Chondrocyte (in vitro differentiated cells): Measurements from ENCODE around the gene TPH2. TPM values are rescaled to one million over a fixed set of nuclear protein-coding genes. Genes with fewer than 3 reads are reported as not detected.

Source experiments
- DNase-seq: peaks from one replicate; pipeline ENCODE4 v3.0.0; 2021; ENCODE audit warnings: mixed read lengths, low spot score
- H3K27ac Mint-ChIP-seq: one replicate; pipeline ENCODE4 v1.8.0; 2021; ENCODE audit warnings: mild to moderate bottlenecking, moderate library complexity, mixed read lengths; ENCODE audit not compliant: unreplicated experiment
- H3K27me3 Mint-ChIP-seq: 2 replicates; pipeline ENCODE4 v1.8.0; 2021; ENCODE audit warnings: low read depth, mixed read lengths
- H3K36me3 Mint-ChIP-seq: 2 replicates; pipeline ENCODE4 v1.8.0; 2021; ENCODE audit warnings: low read depth, mixed read lengths
- H3K4me1 Mint-ChIP-seq: 2 replicates; pipeline ENCODE4 v1.8.0; 2021; ENCODE audit warnings: low read depth, mild to moderate bottlenecking, mixed read lengths
- H3K4me3 Mint-ChIP-seq: one replicate; pipeline ENCODE4 v1.8.0; 2021; ENCODE audit warnings: mild to moderate bottlenecking, moderate library complexity, mixed read lengths; ENCODE audit not compliant: unreplicated experiment
- H3K9me3 Mint-ChIP-seq: 2 replicates; pipeline ENCODE4 v1.8.0; 2021; ENCODE audit warnings: low read depth, mixed read lengths
- CTCF ChIP-seq: fragments of 200-600 bp; sonication (generic); IDR thresholded peaks from 2 replicates; pipeline ENCODE4 v1.5.0; 2021; ENCODE audit warnings: antibody characterized with exemption, mild to moderate bottlenecking, moderate library complexity
- total RNA-seq: library from RNA; stranded (reverse); gene quantifications from 3 replicates; pipeline ENCODE4 v1.2.1, GENCODE V29; 2021

The TPH2 gene
- total RNA-seq, 1 donor from 2014 or later, result not detected

GRCh38 chr12:72010356-72010755 lies 71.7 kb downstream of the TPH2 start:
- Mint-ChIP-seq H3K27me3 (peaks cover 17% of the 10 kb centered on the region), H3K9me3 (peaks cover 4% of the 10 kb centered on the region), H3K4me1 (peaks cover 23% of the 10 kb centered on the region), H3K4me3 (no peak overlapping the region), H3K36me3 (peaks cover 1% of the 10 kb centered on the region), H3K27ac (peak overlapping the region; percentile 52)
- no peak for TF ChIP-seq CTCF
- no peak for DNase-seq

- no peak overlapping the region for H3K4me3 Mint-ChIP-seq
These were observed 72.7 kb downstream of the TPH2 start for GRCh38 chr12:72011374-72011773.

GRCh38 chr12:72012874-72013273 lies 74.2 kb downstream of the TPH2 start:
- H3K27ac Mint-ChIP-seq, result no peak overlapping the region
- no peak for DNase-seq
- peaks cover 1% of the 10 kb centered on the region for H3K36me3 Mint-ChIP-seq
- no peak overlapping the region for H3K4me3 Mint-ChIP-seq
- peaks cover 23% of the 10 kb centered on the region for H3K4me1 Mint-ChIP-seq
- peaks cover 7% of the 10 kb centered on the region for H3K27me3 Mint-ChIP-seq
- TF ChIP-seq CTCF, result no peak
- H3K9me3 Mint-ChIP-seq, result peaks cover 4% of the 10 kb centered on the region

More at GRCh38 chr12:72011374-72011773, 72.7 kb downstream of the TPH2 start:
- Mint-ChIP-seq H3K36me3 (peaks cover 1% of the 10 kb centered on the region), H3K27ac (peak overlapping the region; percentile 24), H3K27me3 (peaks cover 7% of the 10 kb centered on the region), H3K4me1 (peaks cover 23% of the 10 kb centered on the region), H3K9me3 (peaks cover 4% of the 10 kb centered on the region)
- no peak for TF ChIP-seq CTCF
- DNase-seq, result no peak

GRCh38 chr12:72015895-72016294 lies 77.2 kb downstream of the TPH2 start:
- H3K4me1 Mint-ChIP-seq, result peaks cover 13% of the 10 kb centered on the region

GRCh38 chr12:72017054-72017651 lies 78.5 kb downstream of the TPH2 start:
- Mint-ChIP-seq H3K4me1 (peaks cover under 1% of the 10 kb centered on the region), H3K27ac (no peak overlapping the region), H3K36me3 (no peaks in the 10 kb centered on the region), H3K27me3 (peaks cover 22% of the 10 kb centered on the region), H3K4me3 (no peak overlapping the region), H3K9me3 (peaks cover under 1% of the 10 kb centered on the region)
- no peak for DNase-seq
- TF ChIP-seq CTCF, result peak; percentile 89

More at GRCh38 chr12:72015895-72016294, 77.2 kb downstream of the TPH2 start:
- no peak overlapping the region for H3K4me3 Mint-ChIP-seq
- peaks cover 4% of the 10 kb centered on the region for H3K9me3 Mint-ChIP-seq
- no peak for TF ChIP-seq CTCF
- H3K27me3 Mint-ChIP-seq, result peaks cover 23% of the 10 kb centered on the region
- no peak overlapping the region for H3K27ac Mint-ChIP-seq
- peaks cover 1% of the 10 kb centered on the region for H3K36me3 Mint-ChIP-seq
- DNase-seq, result no peak
